ENCODE results near the gene GLB1L3. TPM values are rescaled to one million over a fixed set of nuclear protein-coding genes. Genes with fewer than 3 reads are reported as not detected.
"Not testable (repeated sequence)": the region's sequence is repeated elsewhere in the genome, so short reads cannot be mapped to it uniquely, and the experiment has no call there.

The GLB1L3 gene
- total and polyA plus RNA-seq, 4 donors, result not detected

GRCh38 chr11:134276396-134277182 lies 410 bp downstream of the GLB1L3 start:
- Histone ChIP-seq H3K9me3 (ENCODE audit: control insufficient read depth, low read length) (peaks cover 2% of the 10 kb centered on the region), H3K4me1 (ENCODE audit: control insufficient read depth in 1 of 2, insufficient read depth in 2 of 2, low read length in 2 of 2) (no peaks in the 10 kb centered on the region), H3K27me3 (ENCODE audit: control insufficient read depth in 1 of 2, insufficient read depth in 2 of 2, low read length in 1 of 2) (no peaks in the 10 kb centered on the region), H3K36me3 (ENCODE audit: control insufficient read depth in 1 of 2, insufficient read depth in 2 of 2, low read length in 1 of 2) (no peaks in the 10 kb centered on the region), H3K4me3 (ENCODE audit: low read length in 2 of 2) (peak overlapping the region in 1 of 2 donors; percentile 5), H3K27ac (ENCODE audit: low read depth in 1 of 2, low read length in 2 of 2) (no peak overlapping the region)
- ATAC-seq (ENCODE audit: low FRiP score), result no peak
- intact Hi-C loops (cut with DNase I), result no loop called here
- peak in 1 of 2 donors; percentile 74 for DNase-seq
- WGBS, 2 donors, result 1 to 3% methylated on average over 57 to 88 of the region's 88 CpGs

- Histone ChIP-seq H3K27me3 (ENCODE audit: control insufficient read depth in 1 of 2, insufficient read depth in 2 of 2, low read length in 1 of 2) (no peaks in the 10 kb centered on the region), H3K36me3 (ENCODE audit: control insufficient read depth in 1 of 2, insufficient read depth in 2 of 2, low read length in 1 of 2) (no peaks in the 10 kb centered on the region), H3K4me1 (ENCODE audit: control insufficient read depth in 1 of 2, insufficient read depth in 2 of 2, low read length in 2 of 2) (no peaks in the 10 kb centered on the region), H3K9me3 (ENCODE audit: control insufficient read depth, low read length) (peaks cover 2% of the 10 kb centered on the region), H3K4me3 (ENCODE audit: low read length in 2 of 2) (no peak overlapping the region), H3K27ac (ENCODE audit: low read depth in 1 of 2, low read length in 2 of 2) (no peak overlapping the region)
- 23 to 26% methylated on average over 36 of the region's 36 CpGs for WGBS, 2 donors
- intact Hi-C loops (cut with DNase I), result no loop called here
- ATAC-seq (ENCODE audit: low FRiP score) (no peak), DNase-seq (no peak)
These were observed 1.2 kb downstream of the GLB1L3 start for GRCh38 chr11:134277183-134278001.

- no peaks in the 10 kb centered on the region for H3K27me3 ChIP-seq (ENCODE audit: control insufficient read depth in 1 of 2, insufficient read depth in 2 of 2, low read length in 1 of 2)
These were observed 2.2 kb downstream of the GLB1L3 start for GRCh38 chr11:134278356-134278755.

GRCh38 chr11:134281635-134282034 lies 5.5 kb downstream of the GLB1L3 start:
- H3K4me3 ChIP-seq (ENCODE audit: low read length in 2 of 2); H3K27ac ChIP-seq (ENCODE audit: low read depth in 1 of 2, low read length in 2 of 2); H3K4me1 ChIP-seq (ENCODE audit: control insufficient read depth in 1 of 2, insufficient read depth in 2 of 2, low read length in 2 of 2); DNase-seq; ATAC-seq (ENCODE audit: low FRiP score); intact Hi-C loops (cut with DNase I); H3K9me3 ChIP-seq (ENCODE audit: control insufficient read depth, low read length); H3K27me3 ChIP-seq (ENCODE audit: control insufficient read depth in 1 of 2, insufficient read depth in 2 of 2, low read length in 1 of 2); H3K36me3 ChIP-seq (ENCODE audit: control insufficient read depth in 1 of 2, insufficient read depth in 2 of 2, low read length in 1 of 2): not testable (repeated sequence)
- 87 to 92% methylated on average over 6 to 16 of the region's 17 CpGs for WGBS, 2 donors

More at GRCh38 chr11:134278356-134278755, 2.2 kb downstream of the GLB1L3 start:
- WGBS, 2 donors, result 91 to 96% methylated on average over 4 of the region's 4 CpGs
- H3K27ac ChIP-seq (ENCODE audit: low read depth in 1 of 2, low read length in 2 of 2), result no peak overlapping the region
- H3K36me3 ChIP-seq (ENCODE audit: control insufficient read depth in 1 of 2, insufficient read depth in 2 of 2, low read length in 1 of 2), result no peaks in the 10 kb centered on the region
- no peak for ATAC-seq (ENCODE audit: low FRiP score)
- intact Hi-C loops (cut with DNase I), result no loop called here
- no peak overlapping the region for H3K4me3 ChIP-seq (ENCODE audit: low read length in 2 of 2)
- peaks cover 2% of the 10 kb centered on the region for H3K9me3 ChIP-seq (ENCODE audit: control insufficient read depth, low read length)
- no peaks in the 10 kb centered on the region for H3K4me1 ChIP-seq (ENCODE audit: control insufficient read depth in 1 of 2, insufficient read depth in 2 of 2, low read length in 2 of 2)
- DNase-seq, result no peak

GRCh38 chr11:134282121-134283045 lies 6.2 kb downstream of the GLB1L3 start:
- intact Hi-C loops (cut with DNase I), result no loop called here
- no peak overlapping the region for H3K27ac ChIP-seq (ENCODE audit: low read depth in 1 of 2, low read length in 2 of 2)
- ATAC-seq (ENCODE audit: low FRiP score), result no peak
- H3K27me3 ChIP-seq (ENCODE audit: control insufficient read depth in 1 of 2, insufficient read depth in 2 of 2, low read length in 1 of 2), result no peaks in the 10 kb centered on the region
- H3K9me3 ChIP-seq (ENCODE audit: control insufficient read depth, low read length), result peaks cover 2% of the 10 kb centered on the region
- WGBS, 2 donors, result 81 to 82% methylated on average over 22 of the region's 22 CpGs
- DNase-seq, result peak; percentile 67
- no peak overlapping the region for H3K4me3 ChIP-seq (ENCODE audit: low read length in 2 of 2)
- no peaks in the 10 kb centered on the region for H3K4me1 ChIP-seq (ENCODE audit: control insufficient read depth in 1 of 2, insufficient read depth in 2 of 2, low read length in 2 of 2)
- H3K36me3 ChIP-seq (ENCODE audit: control insufficient read depth in 1 of 2, insufficient read depth in 2 of 2, low read length in 1 of 2), result no peaks in the 10 kb centered on the region

- intact Hi-C loops (cut with DNase I), result no loop called here
- H3K27ac ChIP-seq (ENCODE audit: low read depth in 1 of 2, low read length in 2 of 2), result no peak overlapping the region
- WGBS, 2 donors, result 79 to 88% methylated on average over 14 to 16 of the region's 16 CpGs
- peaks cover 1% of the 10 kb centered on the region for H3K9me3 ChIP-seq (ENCODE audit: control insufficient read depth, low read length)
- H3K4me3 ChIP-seq (ENCODE audit: low read length in 2 of 2), result no peak overlapping the region
- no peaks in the 10 kb centered on the region for H3K27me3 ChIP-seq (ENCODE audit: control insufficient read depth in 1 of 2, insufficient read depth in 2 of 2, low read length in 1 of 2)
- DNase-seq (peak in 1 of 2 donors; percentile 65), ATAC-seq (ENCODE audit: low FRiP score) (no peak)
- H3K36me3 ChIP-seq (ENCODE audit: control insufficient read depth in 1 of 2, insufficient read depth in 2 of 2, low read length in 1 of 2), result no peaks in the 10 kb centered on the region
- H3K4me1 ChIP-seq (ENCODE audit: control insufficient read depth in 1 of 2, insufficient read depth in 2 of 2, low read length in 2 of 2), result no peaks in the 10 kb centered on the region
These were observed 7.5 kb downstream of the GLB1L3 start for GRCh38 chr11:134283461-134284230.

- intact Hi-C loops (cut with DNase I); ATAC-seq (ENCODE audit: low FRiP score): not testable (repeated sequence)
- WGBS, 2 donors, result 87 to 89% methylated on average over 5 of the region's 5 CpGs
These were observed 8.2 kb downstream of the GLB1L3 start for GRCh38 chr11:134284349-134284748.

GRCh38 chr11:134287561-134287960 lies 11.4 kb downstream of the GLB1L3 start:
- DNase-seq, result no peak
- ATAC-seq (ENCODE audit: low FRiP score), result no peak
- H3K36me3 ChIP-seq (ENCODE audit: control insufficient read depth in 1 of 2, insufficient read depth in 2 of 2, low read length in 1 of 2), result no peaks in the 10 kb centered on the region
- peaks cover 1% of the 10 kb centered on the region for H3K9me3 ChIP-seq (ENCODE audit: control insufficient read depth, low read length)
- H3K27ac ChIP-seq (ENCODE audit: low read depth in 1 of 2, low read length in 2 of 2), result no peak overlapping the region
- intact Hi-C loops (cut with DNase I), result no loop called here
- no peaks in the 10 kb centered on the region for H3K27me3 ChIP-seq (ENCODE audit: control insufficient read depth in 1 of 2, insufficient read depth in 2 of 2, low read length in 1 of 2)
- no peak overlapping the region for H3K4me3 ChIP-seq (ENCODE audit: low read length in 2 of 2)
- WGBS, 2 donors, result 89 to 91% methylated on average over 12 of the region's 12 CpGs
- H3K4me1 ChIP-seq (ENCODE audit: control insufficient read depth in 1 of 2, insufficient read depth in 2 of 2, low read length in 2 of 2), result no peaks in the 10 kb centered on the region

More at GRCh38 chr11:134284349-134284748, 8.2 kb downstream of the GLB1L3 start:
- H3K36me3 ChIP-seq (ENCODE audit: control insufficient read depth in 1 of 2, insufficient read depth in 2 of 2, low read length in 1 of 2); H3K4me1 ChIP-seq (ENCODE audit: control insufficient read depth in 1 of 2, insufficient read depth in 2 of 2, low read length in 2 of 2); H3K27ac ChIP-seq (ENCODE audit: low read depth in 1 of 2, low read length in 2 of 2); H3K4me3 ChIP-seq (ENCODE audit: low read length in 2 of 2); DNase-seq; H3K9me3 ChIP-seq (ENCODE audit: control insufficient read depth, low read length); H3K27me3 ChIP-seq (ENCODE audit: control insufficient read depth in 1 of 2, insufficient read depth in 2 of 2, low read length in 1 of 2): not testable (repeated sequence)
